Aorta (tissue), 5 donors: Measurements from ENCODE around the gene SYNGR1. TPM values are rescaled to one million over a fixed set of nuclear protein-coding genes. Genes with fewer than 3 reads are reported as not detected.

Experiments
- ATAC-seq: fragments of 200-7000 bp; cut with Tn5 transposase; one replicate; pipeline ENCODE4 v1.9.1; 2022; ENCODE audit warnings: moderate library complexity; ENCODE audit not compliant: low FRiP score
- DNase-seq, 2 donors: peaks; one replicate each; pipeline ENCODE4 v3.0.0-alpha.2; 2020
- H3K27ac ChIP-seq, 2 donors: one replicate each; pipeline ENCODE4 v1.5.1; 2013; ENCODE audit warnings: low read length in 2 of 2, mild to moderate bottlenecking in 2 of 2, moderate library complexity in 2 of 2, control low read depth in 1 of 2, inconsistent platforms in 1 of 2, low read depth in 1 of 2
- H3K27me3 ChIP-seq, 2 donors: one replicate each; pipeline ENCODE4 v1.6.1; 2013; ENCODE audit warnings: control low read depth in 1 of 2, low read length in 1 of 2, mild to moderate bottlenecking in 1 of 2, moderate library complexity in 1 of 2; ENCODE audit not compliant: insufficient read depth in 2 of 2, control insufficient read depth in 1 of 2
- H3K36me3 ChIP-seq, 2 donors: one replicate each; pipeline ENCODE4 v1.6.1; 2013; ENCODE audit warnings: control low read depth in 1 of 2, low read length in 1 of 2, mild to moderate bottlenecking in 1 of 2; ENCODE audit not compliant: insufficient read depth in 2 of 2, control insufficient read depth in 1 of 2
- H3K4me1 ChIP-seq, 2 donors: one replicate each; pipeline ENCODE4 v1.6.1; 2013; ENCODE audit warnings: low read length in 2 of 2, control low read depth in 1 of 2, mild to moderate bottlenecking in 1 of 2, moderate library complexity in 1 of 2; ENCODE audit not compliant: insufficient read depth in 2 of 2, control insufficient read depth in 1 of 2
- H3K4me3 ChIP-seq, 2 donors: one replicate each; pipeline ENCODE4 v1.5.1; 2013; ENCODE audit warnings: low read length in 2 of 2, control low read depth in 1 of 2, mild to moderate bottlenecking in 1 of 2
- H3K9me3 ChIP-seq: one replicate; pipeline ENCODE4 v1.6.1; 2013; ENCODE audit warnings: mild to moderate bottlenecking, low read length; ENCODE audit not compliant: control insufficient read depth
- WGBS, 2 donors: extraction: QIAGEN DNeasy Blood & Tissue Kit; methylation state at CpG; one replicate each; pipeline ENCODE4 v1.1.7; 2013; 5-methylcytosine and 5-hydroxymethylcytosine counted together
- intact Hi-C, 2 donors: fragments of 100-400 bp; cut with DNase I; formaldehyde crosslinking; loops; one replicate each; pipeline versions ENCODE4 v1.14.2 to v1.15.0; 2022
- polyA plus RNA-seq, 2 donors: library from polyadenylated mRNA; stranded (reverse); fragments of 200-250 nt; gene quantifications; one replicate each; pipeline ENCODE4 v1.2.3, GENCODE V29; 2013
- total RNA-seq, 2 donors: library from RNA; stranded (reverse); fragmentation: NEBNext Ultra II Directional; extraction: Animal tissue kit (Norgen Biotek cat#: 25700); gene quantifications; one replicate each; pipeline ENCODE4 v1.2.1, GENCODE V29; 2021
- donor health status: healthy with polysubstance abuse.
- donor health status: Bipolar disorder and iron deficiency.
- donor health status: DM: no; HTN: no; CAD: no.
- donor health status: DM: no; HTN: no; CAD: no.
- donor health status: DM: yes; HTN: yes; CAD: no.

SYNGR1 gene
- total and polyA plus RNA-seq, 4 donors: 5.1 to 26.7 (median 17.0) TPM

DNA sequence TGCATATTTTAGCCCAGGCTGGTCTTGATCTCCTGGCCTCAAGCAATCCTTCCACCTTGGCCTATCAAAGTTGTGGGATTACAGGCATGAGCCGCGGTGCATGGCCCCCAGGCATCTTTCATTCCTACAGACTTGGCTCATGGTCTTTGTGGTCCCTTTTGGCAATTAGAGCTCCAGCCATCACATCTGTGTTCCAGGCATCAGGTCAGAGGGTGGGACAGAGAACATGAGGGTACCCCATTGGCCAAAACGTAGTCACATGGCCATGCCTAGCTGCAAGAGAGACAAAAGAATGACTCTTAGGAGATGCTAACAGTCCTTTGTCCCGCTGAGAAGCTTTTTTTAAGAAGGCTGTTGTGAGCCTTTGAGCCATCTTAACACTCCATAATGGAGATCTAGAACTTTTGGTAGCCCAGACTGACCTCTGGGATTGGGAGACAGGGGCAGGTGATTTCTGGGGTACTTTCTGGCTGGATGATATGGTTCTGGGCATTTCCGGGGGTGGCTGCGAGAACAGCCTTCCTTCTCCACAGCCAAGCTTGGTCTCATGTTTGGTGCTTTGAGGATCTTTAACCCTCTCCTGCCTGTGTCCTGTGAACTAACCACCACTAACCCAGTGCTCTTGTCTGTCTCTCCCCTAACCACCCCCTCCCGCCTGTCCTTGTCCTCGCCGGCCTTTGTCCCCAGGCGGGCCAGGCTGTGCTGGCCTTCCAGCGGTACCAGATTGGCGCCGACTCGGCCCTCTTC lies 31.4 kb downstream of the SYNGR1 start:
- WGBS, 2 donors: 84 to 85% methylated on average over 14 of the region's 14 CpGs
- H3K9me3 ChIP-seq: no peaks in the 10 kb centered on the region
- no peak for ATAC-seq

GRCh38 chr22:39381930-39382329 lies 32.1 kb downstream of the SYNGR1 start:
- no peak overlapping the region for H3K27ac ChIP-seq
- no peaks in the 10 kb centered on the region for H3K4me1 ChIP-seq
- ATAC-seq (no peak), DNase-seq (no peak)
- no peaks in the 10 kb centered on the region for H3K9me3 ChIP-seq
- H3K36me3 ChIP-seq: no peaks in the 10 kb centered on the region
- WGBS, 2 donors: 94 to 98% methylated on average over 8 of the region's 8 CpGs
- intact Hi-C loops: no loop called here
- H3K4me3 ChIP-seq: no peak overlapping the region
- no peaks in the 10 kb centered on the region for H3K27me3 ChIP-seq

More for the DNA sequence above, 31.4 kb downstream of the SYNGR1 start:
- Histone ChIP-seq H3K4me3 (no peak overlapping the region), H3K36me3 (no peaks in the 10 kb centered on the region), H3K4me1 (no peaks in the 10 kb centered on the region), H3K27me3 (no peaks in the 10 kb centered on the region), H3K27ac (no peak overlapping the region)
- intact Hi-C loops: no loop called here
- no peak for DNase-seq

DNA sequence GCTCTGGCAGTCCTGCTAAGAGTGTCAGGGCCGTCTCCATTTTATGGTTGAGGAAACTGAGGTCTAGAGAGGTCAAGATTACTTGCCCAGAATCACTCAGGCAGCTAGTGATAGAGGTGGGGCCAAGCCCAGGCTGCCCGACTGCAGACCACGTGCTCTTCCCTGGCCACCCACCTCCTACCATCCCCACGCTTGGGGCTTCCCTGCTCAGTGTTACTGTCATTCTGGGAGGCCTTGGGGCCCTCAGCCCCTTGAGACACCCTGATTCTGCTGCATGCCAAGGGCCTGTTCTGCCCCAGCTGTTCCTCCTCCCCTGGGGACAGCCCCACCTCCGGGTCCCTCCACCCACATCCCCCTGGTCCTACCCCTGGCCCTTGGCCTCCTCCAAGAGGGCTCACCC lies 32.6 kb downstream of the SYNGR1 start:
- Histone ChIP-seq H3K36me3 (no peaks in the 10 kb centered on the region), H3K27ac (no peak overlapping the region), H3K27me3 (no peaks in the 10 kb centered on the region), H3K4me3 (no peak overlapping the region), H3K9me3 (no peaks in the 10 kb centered on the region), H3K4me1 (no peaks in the 10 kb centered on the region)
- ATAC-seq (no peak), DNase-seq (no peak)
- 86% methylated on average over 5 of the region's 5 CpGs for WGBS, 2 donors
- intact Hi-C loops: no loop called here

- intact Hi-C loops: no loop called here
- DNase-seq: no peak
- H3K4me1 ChIP-seq: no peaks in the 10 kb centered on the region
- no peak overlapping the region for H3K4me3 ChIP-seq
- no peaks in the 10 kb centered on the region for H3K9me3 ChIP-seq
- 59 to 66% methylated on average over 12 of the region's 12 CpGs for WGBS, 2 donors
- no peak for ATAC-seq
- no peaks in the 10 kb centered on the region for H3K36me3 ChIP-seq
- H3K27me3 ChIP-seq: no peaks in the 10 kb centered on the region
- H3K27ac ChIP-seq: no peak overlapping the region
Observed at GRCh38 chr22:39383841-39384625, 34.2 kb downstream of the SYNGR1 start.

GRCh38 chr22:39384750-39385480 lies 35.1 kb downstream of the SYNGR1 start:
- ATAC-seq (no peak), DNase-seq (no peak)
- Histone ChIP-seq H3K36me3 (no peaks in the 10 kb centered on the region), H3K27me3 (no peaks in the 10 kb centered on the region), H3K9me3 (no peaks in the 10 kb centered on the region), H3K27ac (no peak overlapping the region), H3K4me1 (no peaks in the 10 kb centered on the region), H3K4me3 (no peak overlapping the region)
- WGBS, 2 donors: 42 to 43% methylated on average over 21 of the region's 21 CpGs
- intact Hi-C loops: no loop called here

DNA sequence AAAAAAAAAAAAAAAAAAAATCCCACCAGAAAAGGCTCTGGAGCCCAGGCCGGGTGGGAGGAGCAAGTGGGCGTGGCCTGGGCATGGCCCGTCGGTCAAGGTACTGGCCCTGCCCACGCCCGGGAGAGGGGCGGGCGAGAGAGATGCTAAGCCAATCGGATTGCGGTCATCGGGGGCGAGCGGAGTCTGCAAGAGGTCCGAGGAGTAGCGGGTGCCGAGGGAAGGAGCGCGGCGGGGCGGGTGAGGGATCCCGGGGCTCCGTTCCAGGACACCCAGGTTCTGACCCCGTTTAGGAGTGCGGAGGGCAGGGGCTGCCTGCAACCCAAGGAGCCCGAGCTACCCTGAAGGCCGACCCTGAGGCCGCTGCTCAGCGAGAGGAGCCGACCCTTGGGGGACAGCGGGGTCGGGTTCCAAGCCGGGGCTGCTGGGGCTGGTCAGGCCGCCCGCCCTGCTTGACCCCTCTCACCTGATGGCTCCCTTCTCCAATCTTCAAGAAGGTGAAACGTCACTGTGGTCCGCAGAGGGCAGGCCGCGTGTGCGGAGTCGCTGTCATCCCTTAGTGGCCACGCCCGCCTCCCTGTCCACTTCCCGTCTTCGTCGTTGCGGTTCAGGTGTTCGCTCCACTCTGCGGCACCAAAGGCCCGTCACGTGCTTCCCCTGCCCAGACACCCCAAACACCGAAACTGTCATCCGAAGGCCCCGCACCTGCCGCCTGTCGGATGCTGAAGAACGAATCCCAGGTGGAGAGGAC lies 38.6 kb downstream of the SYNGR1 start:
- peak overlapping the region; percentile 20 to 36 for H3K4me3 ChIP-seq
- no peaks in the 10 kb centered on the region for H3K36me3 ChIP-seq
- DNase-seq (peak; percentile 92), ATAC-seq (peak; percentile 92)
- WGBS, 2 donors: 3 to 6% methylated on average over 52 to 56 of the region's 56 CpGs
- intact Hi-C loops: no loop called here
- no peak overlapping the region for H3K27ac ChIP-seq
- no peaks in the 10 kb centered on the region for H3K27me3 ChIP-seq
- H3K9me3 ChIP-seq: no peaks in the 10 kb centered on the region
- no peaks in the 10 kb centered on the region for H3K4me1 ChIP-seq

GRCh38 chr22:39389420-39389819 lies 39.6 kb downstream of the SYNGR1 start:
- intact Hi-C loops: no loop called here
- DNase-seq: peak in 1 of 2 donors; percentile 25
- Histone ChIP-seq H3K4me3 (no peak overlapping the region), H3K27ac (no peak overlapping the region), H3K9me3 (no peaks in the 10 kb centered on the region), H3K4me1 (no peaks in the 10 kb centered on the region), H3K36me3 (no peaks in the 10 kb centered on the region), H3K27me3 (no peaks in the 10 kb centered on the region)
- no peak for ATAC-seq
- WGBS, 2 donors: 87% methylated on average over 11 of the region's 11 CpGs

- intact Hi-C loops: no loop called here
- H3K9me3 ChIP-seq: no peaks in the 10 kb centered on the region
- no peaks in the 10 kb centered on the region for H3K4me1 ChIP-seq
- WGBS, 2 donors: 87 to 91% methylated on average over 9 of the region's 9 CpGs
- no peak overlapping the region for H3K27ac ChIP-seq
- ATAC-seq: no peak
- no peak overlapping the region for H3K4me3 ChIP-seq
- H3K36me3 ChIP-seq: no peaks in the 10 kb centered on the region
- no peaks in the 10 kb centered on the region for H3K27me3 ChIP-seq
- peak in 1 of 2 donors; percentile 53 for DNase-seq
Observed at GRCh38 chr22:39392341-39392948, 42.7 kb downstream of the SYNGR1 start.
